Measurements from ENCODE around the gene GPBP1.
"Not testable (repeated sequence)": the region's sequence is repeated elsewhere in the genome, so short reads cannot be mapped to it uniquely, and the experiment has no call there.

GPBP1 gene

GRCh38 chr5:57259704-57260103, 85.8 kb downstream of the GPBP1 start:
- DNase-seq (ENCODE audit: low read depth, low spot score) = no peak
- no peak overlapping the region for H3K27ac ChIP-seq

- no peak for DNase-seq (ENCODE audit: low read depth, low spot score)
Observed at GRCh38 chr5:57262541-57262940, 88.7 kb downstream of the GPBP1 start.

GRCh38 chr5:57267805-57268204, 93.9 kb downstream of the GPBP1 start:
- H3K27ac ChIP-seq = no peak overlapping the region
- DNase-seq (ENCODE audit: low read depth, low spot score) = no peak

More at GRCh38 chr5:57262541-57262940, 88.7 kb downstream of the GPBP1 start:
- no peak overlapping the region for H3K27ac ChIP-seq

GRCh38 chr5:57276353-57276752, 102.5 kb downstream of the GPBP1 start:
- H3K27ac ChIP-seq = no peak overlapping the region
- DNase-seq (ENCODE audit: low read depth, low spot score) = no peak

GRCh38 chr5:57277085-57277484, 103.2 kb downstream of the GPBP1 start:
- DNase-seq (ENCODE audit: low read depth, low spot score) = no peak
- H3K27ac ChIP-seq = no peak overlapping the region

GRCh38 chr5:57280853-57281252, 107.0 kb downstream of the GPBP1 start:
- peak overlapping the region; percentile 52 for H3K27ac ChIP-seq
- peak; percentile 29 for DNase-seq (ENCODE audit: low read depth, low spot score)

- not testable (repeated sequence) for DNase-seq (ENCODE audit: low read depth, low spot score)
Observed at GRCh38 chr5:57285084-57285483, 111.2 kb downstream of the GPBP1 start.

GRCh38 chr5:57291894-57292293, 118.0 kb downstream of the GPBP1 start:
- no peak for DNase-seq (ENCODE audit: low read depth, low spot score)
- no peak overlapping the region for H3K27ac ChIP-seq

More at GRCh38 chr5:57285084-57285483, 111.2 kb downstream of the GPBP1 start:
- not testable (repeated sequence) for H3K27ac ChIP-seq

GRCh38 chr5:57292336-57292735, 118.5 kb downstream of the GPBP1 start:
- DNase-seq (ENCODE audit: low read depth, low spot score) = no peak
- no peak overlapping the region for H3K27ac ChIP-seq

GRCh38 chr5:57298295-57298984, 124.6 kb downstream of the GPBP1 start:
- DNase-seq (ENCODE audit: low read depth, low spot score) = peak; percentile 27
- no peak overlapping the region for H3K27ac ChIP-seq

- H3K27ac ChIP-seq = no peak overlapping the region
- peak; percentile 26 for DNase-seq (ENCODE audit: low read depth, low spot score)
Observed at GRCh38 chr5:57298985-57299491, 125.2 kb downstream of the GPBP1 start.

GRCh38 chr5:57299986-57300385, 126.1 kb downstream of the GPBP1 start:
- DNase-seq (ENCODE audit: low read depth, low spot score) = no peak
- H3K27ac ChIP-seq = no peak overlapping the region

GRCh38 chr5:57302164-57302563, 128.3 kb downstream of the GPBP1 start:
- no peak overlapping the region for H3K27ac ChIP-seq
- DNase-seq (ENCODE audit: low read depth, low spot score) = peak; percentile 44

GRCh38 chr5:57302643-57303042, 128.8 kb downstream of the GPBP1 start:
- DNase-seq (ENCODE audit: low read depth, low spot score) = no peak

GRCh38 chr5:57303985-57304384, 130.1 kb downstream of the GPBP1 start:
- no peak for DNase-seq (ENCODE audit: low read depth, low spot score)

More at GRCh38 chr5:57302643-57303042, 128.8 kb downstream of the GPBP1 start:
- H3K27ac ChIP-seq = no peak overlapping the region

GRCh38 chr5:57304931-57305330, 131.1 kb downstream of the GPBP1 start:
- H3K27ac ChIP-seq = no peak overlapping the region

More at GRCh38 chr5:57303985-57304384, 130.1 kb downstream of the GPBP1 start:
- H3K27ac ChIP-seq = no peak overlapping the region

GRCh38 chr5:57306359-57306758, 132.5 kb downstream of the GPBP1 start:
- H3K27ac ChIP-seq = no peak overlapping the region
- no peak for DNase-seq (ENCODE audit: low read depth, low spot score)

More at GRCh38 chr5:57304931-57305330, 131.1 kb downstream of the GPBP1 start:
- DNase-seq (ENCODE audit: low read depth, low spot score) = no peak

GRCh38 chr5:57307516-57307915, 133.7 kb downstream of the GPBP1 start:
- H3K27ac ChIP-seq = no peak overlapping the region
- DNase-seq (ENCODE audit: low read depth, low spot score) = no peak

- not testable (repeated sequence) for DNase-seq (ENCODE audit: low read depth, low spot score); H3K27ac ChIP-seq
Observed at GRCh38 chr5:57309022-57309421, 135.2 kb downstream of the GPBP1 start.

- H3K27ac ChIP-seq = no peak overlapping the region
- no peak for DNase-seq (ENCODE audit: low read depth, low spot score)
Observed at GRCh38 chr5:57311251-57311650, 137.4 kb downstream of the GPBP1 start.

GRCh38 chr5:57311921-57312735, 138.3 kb downstream of the GPBP1 start:
- H3K27ac ChIP-seq = no peak overlapping the region
- DNase-seq (ENCODE audit: low read depth, low spot score) = no peak

Measured in epithelial cell of prostate (primary cell).